ENCODE data around the gene RLIM.
"Not testable (repeated sequence)": the region's sequence is repeated elsewhere in the genome, so short reads cannot be mapped to it uniquely, and the experiment has no call there.

RLIM gene

GRCh38 chrX:74614093-74614909, at the start of gene RLIM:
TSS of gene RLIM (minus strand) at chrX:74614624. CDS start at chrX:74595977, 18,647 bp downstream.
- H3K27me3 Mint-ChIP-seq: no peaks in the 10 kb centered on the region
- peak within 1 kb of the TSS; percentile 98 for H3K27ac Mint-ChIP-seq
- H3K9me3 Mint-ChIP-seq: no peaks in the 10 kb centered on the region
- H3K4me3 Mint-ChIP-seq: peak within 1 kb of the TSS; percentile 97
- peaks cover 23% of the 10 kb centered on the region for H3K4me1 Mint-ChIP-seq (ENCODE audit: low read depth)
- peaks cover 25% of the 10 kb centered on the region for H3K36me3 Mint-ChIP-seq (ENCODE audit: low read depth)

- Mint-ChIP-seq H3K36me3 (ENCODE audit: low read depth) (no peaks in the 10 kb centered on the region), H3K27me3 (no peaks in the 10 kb centered on the region), H3K4me3 (no peak overlapping the region), H3K4me1 (ENCODE audit: low read depth) (no peaks in the 10 kb centered on the region), H3K9me3 (no peaks in the 10 kb centered on the region), H3K27ac (no peak overlapping the region)
These were observed 41.8 kb upstream of the RLIM start for GRCh38 chrX:74656079-74656745.

GRCh38 chrX:74654953-74655352, 40.5 kb upstream of the RLIM start:
- not testable (repeated sequence) for H3K27ac Mint-ChIP-seq

DNA sequence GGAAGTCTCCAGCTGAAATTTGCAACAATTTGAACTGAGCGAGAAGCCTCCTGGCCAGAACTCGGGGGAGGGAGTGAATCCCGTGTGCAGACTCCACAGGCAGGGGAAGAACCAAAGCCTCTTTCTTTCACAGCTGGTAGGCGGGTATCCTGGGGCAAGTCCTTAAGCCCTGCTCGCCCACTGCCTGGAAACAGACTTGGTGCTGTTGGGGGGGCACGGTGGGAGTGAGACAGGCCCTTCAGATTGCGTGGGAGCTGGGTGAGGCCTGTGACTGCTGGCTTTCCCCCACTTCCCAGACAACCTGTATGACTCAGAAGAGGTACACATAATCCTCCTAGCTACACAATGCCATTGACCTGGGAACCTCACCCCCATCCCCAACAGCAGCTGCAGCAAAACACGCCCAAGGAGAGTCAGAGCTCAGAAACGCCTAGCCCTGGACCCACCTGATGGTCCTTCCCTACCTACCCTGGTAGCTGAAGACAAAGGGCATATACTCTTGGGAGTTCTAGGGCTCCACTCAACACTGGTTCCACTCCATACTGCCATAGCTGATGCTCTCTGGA, 22.4 kb upstream of the RLIM start:
- Mint-ChIP-seq H3K4me1 (ENCODE audit: low read depth) (no peaks in the 10 kb centered on the region), H3K9me3 (no peaks in the 10 kb centered on the region), H3K4me3 (no peak overlapping the region), H3K36me3 (ENCODE audit: low read depth) (no peaks in the 10 kb centered on the region), H3K27ac (no peak overlapping the region), H3K27me3 (peaks cover 5% of the 10 kb centered on the region)

More at GRCh38 chrX:74654953-74655352, 40.5 kb upstream of the RLIM start:
- H3K36me3 Mint-ChIP-seq (ENCODE audit: low read depth); H3K4me3 Mint-ChIP-seq; H3K9me3 Mint-ChIP-seq; H3K4me1 Mint-ChIP-seq (ENCODE audit: low read depth); H3K27me3 Mint-ChIP-seq: not testable (repeated sequence)

- H3K4me1 Mint-ChIP-seq (ENCODE audit: low read depth): peaks cover 27% of the 10 kb centered on the region
- H3K9me3 Mint-ChIP-seq: no peaks in the 10 kb centered on the region
- peak overlapping the region; percentile 98 for H3K27ac Mint-ChIP-seq
- H3K36me3 Mint-ChIP-seq (ENCODE audit: low read depth): peaks cover 28% of the 10 kb centered on the region
- no peaks in the 10 kb centered on the region for H3K27me3 Mint-ChIP-seq
- peak overlapping the region; percentile 97 for H3K4me3 Mint-ChIP-seq
These were observed 893 bp downstream of the RLIM start for GRCh38 chrX:74613370-74614092.

DNA sequence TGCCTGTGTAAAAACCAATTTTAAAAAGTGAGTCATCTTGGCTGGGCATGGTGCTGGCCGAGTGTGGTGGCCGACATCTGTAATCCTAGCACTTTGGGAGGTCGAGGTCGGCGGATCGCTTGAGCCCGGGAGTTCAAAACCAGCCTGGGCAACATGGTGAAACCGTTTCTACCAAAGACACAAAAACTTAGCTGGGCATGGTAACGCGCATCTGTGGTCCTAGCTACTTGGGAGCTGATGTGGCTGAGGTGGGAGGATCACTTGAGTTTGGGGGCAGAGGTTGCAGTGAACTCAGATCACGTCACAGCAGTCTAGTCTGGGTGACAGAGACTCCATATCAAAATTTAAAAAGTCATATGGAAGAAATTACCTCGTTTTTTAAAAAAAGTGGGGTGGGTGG, 7.6 kb downstream of the RLIM start:
- Mint-ChIP-seq H3K4me3 (no peak overlapping the region), H3K4me1 (ENCODE audit: low read depth) (peaks cover 50% of the 10 kb centered on the region), H3K9me3 (no peaks in the 10 kb centered on the region), H3K36me3 (ENCODE audit: low read depth) (peaks cover 40% of the 10 kb centered on the region), H3K27ac (no peak overlapping the region), H3K27me3 (no peaks in the 10 kb centered on the region)

DNA sequence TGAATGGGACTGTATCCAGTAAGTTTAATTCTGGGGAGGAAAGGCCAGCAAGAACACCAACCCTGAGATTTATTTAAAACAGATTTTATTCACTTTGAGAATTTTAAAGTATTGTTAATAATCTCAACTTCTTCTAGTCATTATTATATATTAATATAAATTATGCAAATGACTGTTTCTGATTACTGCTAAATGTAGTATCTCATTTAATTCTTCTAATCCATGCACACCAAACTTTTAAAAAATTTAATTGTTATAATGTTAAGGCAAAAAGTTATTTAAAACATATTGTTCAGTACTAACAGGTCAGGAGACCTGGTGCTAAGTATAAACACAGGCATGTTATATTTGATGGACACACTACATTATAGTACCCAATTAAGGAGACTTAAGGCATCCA, 8.1 kb downstream of the RLIM start:
- Mint-ChIP-seq H3K27ac (no peak overlapping the region), H3K4me1 (ENCODE audit: low read depth) (peaks cover 51% of the 10 kb centered on the region), H3K27me3 (no peaks in the 10 kb centered on the region), H3K9me3 (no peaks in the 10 kb centered on the region), H3K4me3 (no peak overlapping the region), H3K36me3 (ENCODE audit: low read depth) (peaks cover 43% of the 10 kb centered on the region)

- no peaks in the 10 kb centered on the region for H3K9me3 Mint-ChIP-seq
- no peak overlapping the region for H3K27ac Mint-ChIP-seq
- H3K4me3 Mint-ChIP-seq: no peak overlapping the region
- H3K36me3 Mint-ChIP-seq (ENCODE audit: low read depth): peaks cover 50% of the 10 kb centered on the region
- peaks cover 52% of the 10 kb centered on the region for H3K4me1 Mint-ChIP-seq (ENCODE audit: low read depth)
- no peaks in the 10 kb centered on the region for H3K27me3 Mint-ChIP-seq
These were observed 11.4 kb downstream of the RLIM start for GRCh38 chrX:74603040-74603439.

DNA sequence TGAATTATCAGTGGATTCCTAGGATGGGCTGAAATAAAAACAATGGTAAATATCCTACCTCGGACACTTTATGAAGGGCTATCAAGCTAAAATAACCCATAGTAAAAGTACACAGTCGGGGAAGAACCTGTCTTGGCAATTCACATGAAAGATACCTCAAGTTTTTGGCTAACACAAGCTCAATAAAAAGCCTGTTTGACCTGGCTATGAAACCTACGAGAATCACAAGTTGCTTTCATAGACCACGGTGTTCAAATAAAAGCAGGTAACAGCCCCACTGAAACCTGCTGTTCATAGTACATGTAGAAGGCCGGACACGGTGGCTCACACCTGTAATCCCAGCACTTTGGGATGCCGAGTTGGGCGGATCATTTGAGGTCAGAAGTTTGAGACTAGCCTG, 12.3 kb downstream of the RLIM start:
- no peaks in the 10 kb centered on the region for H3K9me3 Mint-ChIP-seq
- H3K4me3 Mint-ChIP-seq: no peak overlapping the region
- peaks cover 51% of the 10 kb centered on the region for H3K4me1 Mint-ChIP-seq (ENCODE audit: low read depth)
- H3K27ac Mint-ChIP-seq: no peak overlapping the region
- H3K36me3 Mint-ChIP-seq (ENCODE audit: low read depth): peaks cover 50% of the 10 kb centered on the region
- no peaks in the 10 kb centered on the region for H3K27me3 Mint-ChIP-seq

- peaks cover 39% of the 10 kb centered on the region for H3K36me3 Mint-ChIP-seq (ENCODE audit: low read depth)
- no peaks in the 10 kb centered on the region for H3K9me3 Mint-ChIP-seq
- no peak overlapping the region for H3K4me3 Mint-ChIP-seq
- H3K27ac Mint-ChIP-seq: no peak overlapping the region
- H3K27me3 Mint-ChIP-seq: no peaks in the 10 kb centered on the region
- H3K4me1 Mint-ChIP-seq (ENCODE audit: low read depth): peaks cover 3% of the 10 kb centered on the region
These were observed 20.8 kb downstream of the RLIM start for GRCh38 chrX:74593593-74593992.

DNA sequence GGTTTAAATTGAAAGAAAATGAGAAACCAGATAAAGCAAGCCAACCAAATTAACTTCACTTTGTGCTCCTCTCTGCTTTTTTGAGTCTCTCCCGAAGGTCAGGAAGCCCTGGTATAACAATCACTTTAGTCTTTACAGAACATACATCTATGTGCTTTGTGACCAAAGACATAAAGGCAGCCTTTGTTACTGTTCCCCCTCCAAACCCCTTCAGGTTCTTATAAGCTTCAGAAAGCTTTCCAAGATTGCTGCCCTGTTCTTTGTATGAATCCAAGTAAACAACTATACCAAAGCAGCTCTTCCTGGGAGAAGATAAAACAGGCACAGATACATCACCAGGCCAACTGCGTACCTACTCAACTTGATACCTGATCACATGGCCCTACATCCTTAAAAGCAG, 28.7 kb downstream of the RLIM start:
- H3K27ac Mint-ChIP-seq: no peak overlapping the region
- H3K4me3 Mint-ChIP-seq: no peak overlapping the region
- H3K27me3 Mint-ChIP-seq: no peaks in the 10 kb centered on the region
- peaks cover 3% of the 10 kb centered on the region for H3K4me1 Mint-ChIP-seq (ENCODE audit: low read depth)
- H3K9me3 Mint-ChIP-seq: no peaks in the 10 kb centered on the region
- peaks cover 36% of the 10 kb centered on the region for H3K36me3 Mint-ChIP-seq (ENCODE audit: low read depth)

DNA sequence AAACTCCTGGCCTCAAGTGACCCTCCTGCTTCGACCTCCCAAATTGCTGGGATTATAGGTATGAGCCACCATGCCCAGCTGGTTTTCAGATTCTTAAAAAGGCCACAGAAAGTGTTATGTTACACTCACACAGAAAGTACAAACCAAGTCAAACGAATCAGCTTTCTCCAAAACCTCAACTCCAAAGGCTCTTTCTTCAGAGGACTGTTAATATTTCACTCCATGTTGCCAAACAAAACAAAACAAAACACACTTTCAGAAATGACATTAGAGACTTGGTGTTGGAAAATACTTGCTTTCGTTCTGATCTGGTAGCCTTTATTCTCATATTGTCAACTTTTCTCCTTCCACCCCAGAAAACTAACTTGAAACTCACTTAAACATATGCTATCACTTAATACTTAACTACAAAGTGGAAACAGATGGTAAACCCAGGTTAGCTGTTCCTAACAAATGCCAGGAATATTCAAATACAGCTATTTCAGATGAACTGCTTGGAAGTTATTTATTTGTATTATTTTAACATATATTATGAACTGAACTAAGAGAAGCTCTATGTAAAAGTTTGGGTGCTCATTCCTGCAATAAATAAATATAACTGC, 34.7 kb downstream of the RLIM start:
- Mint-ChIP-seq H3K9me3 (no peaks in the 10 kb centered on the region), H3K27ac (peak overlapping the region; percentile 45), H3K4me3 (no peak overlapping the region), H3K36me3 (ENCODE audit: low read depth) (peaks cover under 1% of the 10 kb centered on the region), H3K4me1 (ENCODE audit: low read depth) (peaks cover 19% of the 10 kb centered on the region), H3K27me3 (no peaks in the 10 kb centered on the region)

GRCh38 chrX:74578137-74578536, 36.3 kb downstream of the RLIM start:
- peaks cover 19% of the 10 kb centered on the region for H3K4me1 Mint-ChIP-seq (ENCODE audit: low read depth)
- no peak overlapping the region for H3K4me3 Mint-ChIP-seq
- H3K9me3 Mint-ChIP-seq: no peaks in the 10 kb centered on the region
- no peaks in the 10 kb centered on the region for H3K36me3 Mint-ChIP-seq (ENCODE audit: low read depth)
- H3K27ac Mint-ChIP-seq: peak overlapping the region; percentile 78
- no peaks in the 10 kb centered on the region for H3K27me3 Mint-ChIP-seq

GRCh38 chrX:74557378-74557777, 57.0 kb downstream of the RLIM start:
- H3K27ac Mint-ChIP-seq: no peak overlapping the region
- no peaks in the 10 kb centered on the region for H3K36me3 Mint-ChIP-seq (ENCODE audit: low read depth)
- no peak overlapping the region for H3K4me3 Mint-ChIP-seq
- H3K9me3 Mint-ChIP-seq: no peaks in the 10 kb centered on the region
- no peaks in the 10 kb centered on the region for H3K27me3 Mint-ChIP-seq
- no peaks in the 10 kb centered on the region for H3K4me1 Mint-ChIP-seq (ENCODE audit: low read depth)

Measured in stimulated activated naive CD8-positive, alpha-beta T cell treated with anti-CD3 and anti-CD28 coated beads, Interleukin-15, Interleukin-2, amounts not matched to agents 100 ng/mL and 50 ng/mL, for 24 hours (primary cell).